ENCODE measurements around the gene EFNB3.

Gene EFNB3

GRCh38 chr17:7717756-7718350 is 12.9 kb downstream of the EFNB3 start:
- DNase-seq: peak; percentile 57 to 68

DNA sequence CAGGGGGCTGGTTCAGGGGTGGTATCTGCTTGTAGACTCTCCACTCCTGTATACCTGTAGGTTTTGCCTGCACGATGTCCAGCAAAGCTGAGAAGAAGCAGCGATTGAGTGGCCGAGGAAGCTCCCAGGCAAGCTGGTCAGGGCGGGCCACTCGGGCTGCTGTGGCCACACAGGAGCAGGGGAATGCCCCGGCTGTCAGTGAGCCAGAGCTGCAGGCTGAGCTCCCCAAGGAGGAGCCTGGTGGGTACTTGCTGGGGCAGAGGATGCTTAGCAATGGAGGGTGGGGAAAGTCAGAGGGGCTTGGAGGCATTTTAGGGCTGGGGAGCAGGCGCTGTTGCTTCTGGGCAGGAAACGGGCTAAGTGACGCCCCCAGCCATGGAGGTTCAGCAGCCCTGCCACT is 14.7 kb downstream of the EFNB3 start:
- DNase-seq: no peak

GRCh38 chr17:7720125-7720524 is 15.1 kb downstream of the EFNB3 start:
- DNase-seq: no peak

- no peak for DNase-seq
These were observed 16.6 kb downstream of the EFNB3 start for GRCh38 chr17:7721612-7722011.

- DNase-seq: no peak
These were observed 22.9 kb downstream of the EFNB3 start for GRCh38 chr17:7727886-7728285.

- peak; percentile 60 to 78 for DNase-seq
These were observed 24.8 kb downstream of the EFNB3 start for GRCh38 chr17:7729816-7730215.

DNA sequence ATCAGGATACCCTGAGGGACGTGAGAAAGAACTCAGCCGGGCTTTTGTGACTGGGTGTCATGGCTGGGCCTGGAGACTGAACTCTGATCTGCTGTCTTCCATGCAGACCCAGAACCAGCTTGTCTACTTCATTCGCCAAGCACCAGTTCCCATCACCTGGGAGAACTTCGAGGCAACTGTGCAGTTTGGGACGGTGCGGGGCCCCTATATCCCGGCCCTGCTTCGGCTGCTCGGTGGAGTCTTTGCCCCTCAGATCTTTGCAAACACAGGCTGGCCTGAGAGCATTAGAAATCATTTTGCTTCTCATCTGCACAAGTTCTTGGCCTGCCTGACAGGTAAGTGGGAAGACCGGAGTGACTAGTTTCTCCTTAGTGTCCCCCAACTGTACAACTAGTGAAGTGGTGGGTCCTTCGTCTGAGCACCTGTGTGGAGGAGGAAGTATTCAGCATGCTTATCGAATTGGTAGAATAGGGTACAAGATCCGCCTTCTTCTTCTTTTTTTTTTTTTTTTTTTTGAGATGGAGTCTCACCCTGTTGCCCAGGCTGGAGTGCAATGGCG is 28.1 kb downstream of the EFNB3 start:
- no peak for DNase-seq

GRCh38 chr17:7737601-7738000 is 32.6 kb downstream of the EFNB3 start:
- DNase-seq: no peak

DNA sequence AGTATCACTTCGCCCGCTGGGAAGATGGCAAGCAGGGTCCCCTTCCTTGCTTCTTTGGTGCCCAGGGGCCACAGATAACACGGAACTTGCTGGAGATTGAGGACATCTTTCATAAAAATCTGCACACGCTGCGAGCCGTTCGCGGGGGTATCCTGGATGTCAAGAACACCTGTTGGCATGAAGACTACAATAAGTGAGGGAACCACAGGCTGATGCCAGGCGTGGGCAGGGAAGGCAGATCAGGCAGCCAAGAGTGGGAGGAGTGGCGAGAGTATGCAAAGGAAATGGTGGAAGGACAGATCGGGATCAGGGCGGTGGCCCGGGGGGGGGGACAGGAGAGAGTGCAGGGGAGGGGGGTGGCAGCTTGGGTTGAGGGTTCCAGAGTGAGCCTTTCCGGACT is 34.7 kb downstream of the EFNB3 start:
- no peak for DNase-seq

- no peak for DNase-seq
These were observed 35.5 kb downstream of the EFNB3 start for GRCh38 chr17:7740481-7741001.

DNA sequence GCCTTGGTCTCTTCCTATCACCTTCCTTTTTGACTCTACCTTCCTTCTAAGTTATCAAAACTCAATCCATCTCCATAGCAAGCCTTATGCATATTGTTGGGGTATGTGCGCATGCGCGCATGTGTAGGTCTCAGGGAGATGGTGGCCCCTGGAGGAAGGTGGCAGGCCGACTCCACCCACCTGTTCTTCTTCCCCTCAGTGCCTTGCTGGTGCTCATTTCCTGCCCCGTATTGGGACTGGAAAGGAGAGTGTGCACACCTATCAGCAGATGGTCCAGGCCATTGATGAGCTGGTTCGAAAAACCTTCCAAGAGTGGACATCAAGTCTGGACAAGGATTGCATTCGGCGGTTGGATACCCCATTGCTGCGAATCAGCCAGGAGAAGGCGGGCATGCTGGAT is 37.7 kb downstream of the EFNB3 start:
- no peak for DNase-seq

GRCh38 chr17:7744416-7744815 is 39.4 kb downstream of the EFNB3 start:
- DNase-seq: no peak

DNA sequence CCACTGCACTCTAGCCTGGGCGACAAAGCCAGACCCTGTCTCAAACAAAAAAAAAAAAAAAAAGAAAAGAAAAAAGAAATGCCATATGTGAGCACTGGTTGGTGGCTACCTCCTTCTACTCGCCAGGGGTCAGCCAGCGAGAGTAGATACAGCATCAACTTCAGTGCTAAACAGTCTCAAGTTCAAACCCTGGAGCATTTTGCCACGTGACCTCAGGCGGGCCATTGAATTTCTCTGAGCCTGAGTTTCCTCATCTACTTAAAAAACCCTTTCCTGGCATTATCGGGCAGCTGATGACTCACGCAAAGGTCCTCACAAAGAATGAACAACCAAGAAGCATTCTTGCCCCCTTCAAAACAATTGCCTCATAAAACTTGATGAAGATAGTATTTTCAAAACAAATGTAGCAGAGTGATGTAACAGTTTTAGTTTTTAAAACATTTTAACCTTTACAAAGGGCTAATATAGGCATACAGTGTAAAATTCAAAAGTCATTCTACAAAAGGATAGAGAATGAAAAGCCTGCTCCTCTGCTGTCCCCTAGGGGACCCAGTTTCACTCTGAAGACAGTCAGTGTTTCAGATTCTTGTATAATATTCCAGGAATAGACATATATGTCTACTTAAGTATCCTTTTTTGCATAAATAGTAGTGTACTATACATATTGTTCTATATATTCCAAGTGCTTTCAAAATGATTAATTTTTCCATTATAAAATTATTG is 40.9 kb downstream of the EFNB3 start:
- DNase-seq: peak; percentile 51 to 52

GRCh38 chr17:7747635-7748071 is 42.7 kb downstream of the EFNB3 start:
- DNase-seq: no peak

GRCh38 chr17:7748076-7748775 is 43.2 kb downstream of the EFNB3 start:
- no peak for DNase-seq

- peak in 1 of 2 donors; percentile 12 for DNase-seq
These were observed 45.4 kb downstream of the EFNB3 start for GRCh38 chr17:7750321-7750821.

DNA sequence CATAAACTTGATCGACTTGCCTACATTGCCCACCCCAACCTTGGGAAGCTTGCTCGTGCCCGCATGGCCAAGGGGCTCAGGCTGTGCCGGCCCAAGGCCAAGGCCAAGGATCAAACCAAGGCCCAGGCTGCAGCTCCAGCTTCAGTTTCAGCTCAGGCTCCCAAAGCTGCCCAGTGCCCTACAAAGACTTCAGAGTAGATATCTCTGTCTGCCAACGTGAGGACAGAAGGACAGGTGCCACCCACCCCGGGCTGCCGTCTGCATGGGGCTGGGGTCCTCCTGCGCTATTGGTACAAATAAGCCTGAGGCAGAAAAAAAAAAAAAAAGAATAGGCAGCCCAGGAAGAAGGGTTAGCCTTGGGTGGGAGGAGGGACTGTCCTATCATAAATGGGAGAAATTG is 49.7 kb downstream of the EFNB3 start:
- no peak for DNase-seq

GRCh38 chr17:7755095-7755890 is 50.3 kb downstream of the EFNB3 start:
- DNase-seq: no peak

DNA sequence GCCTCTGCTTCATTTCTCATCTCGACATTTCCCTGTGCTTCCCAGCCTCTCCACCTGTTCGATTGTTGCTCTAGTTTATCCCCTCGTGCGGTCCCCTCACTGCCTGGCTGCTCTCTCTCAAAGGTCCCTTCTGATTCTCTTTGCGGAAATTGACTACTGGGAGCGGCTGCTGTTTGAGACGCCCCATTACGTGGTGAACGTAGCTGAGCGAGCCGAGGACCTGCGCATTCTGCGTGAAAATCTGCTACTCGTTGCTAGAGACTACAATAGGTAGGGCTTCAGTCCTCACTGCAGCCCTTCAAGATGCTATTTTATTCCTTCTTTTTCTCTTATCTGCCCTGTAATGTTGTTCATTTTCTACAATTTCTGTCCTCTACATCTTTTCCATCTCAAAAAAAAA is 52.0 kb downstream of the EFNB3 start:
- no peak for DNase-seq

All from inflammatory macrophage (primary cell).